ENCODE results near the gene B3GNT2.

The B3GNT2 gene

GRCh38 chr2:62203459-62203858 lies 7.5 kb downstream of the B3GNT2 start:
- no peak for DNase-seq (ENCODE audit: low read depth in 2 of 3, low spot score in 1 of 3)

DNA sequence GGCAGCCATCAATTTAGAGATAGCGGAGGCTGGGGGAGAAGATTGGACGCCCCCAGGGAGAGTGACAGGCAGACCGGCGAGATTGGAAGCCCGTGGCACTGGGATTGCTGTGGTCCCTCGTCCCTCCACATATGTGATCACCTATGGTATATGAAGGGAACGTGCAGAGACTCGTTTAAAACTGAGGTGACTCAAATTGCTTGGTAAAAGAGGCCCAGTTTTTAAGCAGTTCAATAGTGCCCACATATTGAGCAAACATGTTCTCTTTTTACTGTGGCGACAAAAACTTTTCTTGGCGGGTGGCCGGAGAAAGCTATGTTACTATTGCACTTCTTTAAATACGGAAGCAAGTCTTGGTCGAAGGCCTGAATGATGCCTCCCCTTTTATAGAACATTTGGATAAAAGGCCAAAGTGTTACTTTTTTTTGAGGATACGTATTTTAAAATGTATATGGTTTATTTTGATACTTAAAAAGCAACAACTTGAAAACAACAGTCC lies 9.1 kb downstream of the B3GNT2 start:
- DNase-seq (ENCODE audit: low read depth in 2 of 3, low spot score in 1 of 3): no peak

GRCh38 chr2:62205554-62205953 lies 9.6 kb downstream of the B3GNT2 start:
- DNase-seq (ENCODE audit: low read depth in 2 of 3, low spot score in 1 of 3): no peak

DNA sequence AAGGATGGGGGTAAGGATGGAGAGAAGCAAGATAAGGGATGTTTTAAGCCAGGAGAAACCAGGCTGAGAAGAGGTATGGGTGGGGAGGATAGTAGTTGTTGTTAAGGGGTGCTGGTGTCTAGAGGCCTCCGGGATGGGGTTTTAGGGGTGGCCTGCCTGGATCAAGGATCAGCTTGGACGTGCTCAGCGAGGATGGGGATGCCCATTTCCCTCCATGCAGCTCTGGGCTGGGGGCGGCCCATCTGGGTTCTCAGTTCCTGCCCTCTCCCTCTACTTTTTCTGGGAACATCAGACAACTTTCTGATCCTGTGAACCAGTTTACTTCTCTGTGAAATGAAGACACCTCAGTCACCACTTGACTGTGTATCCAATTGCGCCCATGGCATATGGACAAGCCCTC lies 10.1 kb downstream of the B3GNT2 start:
- DNase-seq (ENCODE audit: low read depth in 2 of 3, low spot score in 1 of 3): no peak

DNA sequence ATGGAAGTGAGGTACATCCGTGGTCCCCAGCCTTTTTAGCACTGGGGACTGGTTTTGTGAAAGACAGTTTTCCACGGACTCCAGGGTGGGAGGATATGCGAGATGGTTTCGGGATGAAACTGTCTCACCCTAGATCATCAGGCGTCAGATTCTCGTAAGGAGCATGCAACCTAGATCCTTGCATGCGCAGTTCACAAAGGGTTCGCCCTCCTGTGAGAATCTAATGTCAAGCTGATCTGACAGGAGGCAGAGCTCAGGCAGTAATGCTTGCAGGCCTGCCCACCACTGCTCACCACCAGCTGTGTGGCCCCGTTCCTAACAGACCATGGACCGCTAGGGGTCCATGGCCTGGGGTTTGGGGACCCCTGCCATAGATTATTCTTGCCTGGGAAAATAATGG lies 11.6 kb downstream of the B3GNT2 start:
- DNase-seq (ENCODE audit: low read depth in 2 of 3, low spot score in 1 of 3): no peak

DNA sequence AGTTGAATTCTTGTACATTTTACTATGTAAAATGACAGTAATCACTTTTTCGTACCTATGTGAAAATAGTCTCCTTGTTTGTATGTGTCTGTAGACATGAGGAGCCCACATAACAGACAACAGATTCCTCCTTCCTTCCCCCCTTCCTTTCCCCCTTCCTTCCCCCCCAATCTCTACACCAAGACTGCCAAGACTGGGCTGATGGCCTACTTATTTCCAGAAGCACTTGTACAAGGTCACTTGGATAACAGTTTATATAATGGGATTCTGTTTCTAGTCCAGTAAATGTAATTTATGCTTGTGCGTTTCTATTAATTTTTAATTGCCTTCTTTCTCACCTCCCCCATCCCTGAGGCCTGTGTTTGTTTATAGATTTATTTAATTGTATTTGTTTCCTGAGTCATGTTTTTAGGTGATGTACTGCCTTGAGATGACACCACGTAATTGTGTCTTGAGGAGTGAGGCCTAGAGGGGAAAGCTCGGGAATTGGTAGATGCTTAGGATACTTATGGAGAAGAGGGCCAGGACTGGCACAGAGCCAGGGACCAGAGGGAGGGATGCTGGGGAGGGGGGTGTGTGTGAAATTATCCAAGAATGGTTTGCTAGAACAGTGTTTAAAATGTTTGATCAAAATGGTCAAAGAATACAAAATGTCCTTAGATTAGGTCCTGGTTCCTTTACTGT lies 12.3 kb downstream of the B3GNT2 start:
- DNase-seq (ENCODE audit: low read depth in 2 of 3, low spot score in 1 of 3): no peak

DNA sequence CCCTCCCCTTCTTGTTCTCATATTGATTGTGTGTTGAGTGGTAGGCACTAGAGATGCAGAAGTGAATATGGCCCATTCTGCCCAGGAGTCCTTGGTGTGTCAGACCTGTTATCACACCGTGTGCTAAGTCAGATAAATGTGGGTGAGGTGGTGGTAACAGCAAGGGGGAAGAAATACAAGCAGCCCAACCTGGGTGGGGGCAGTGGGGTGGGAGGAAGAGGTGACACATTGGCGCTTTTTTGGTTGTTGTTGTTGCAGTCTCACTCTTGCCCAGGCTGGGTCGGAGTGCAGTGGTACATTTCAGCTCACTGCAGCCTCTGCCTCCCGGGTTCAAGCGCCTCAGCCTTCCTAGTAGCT lies 12.8 kb downstream of the B3GNT2 start:
- no peak for DNase-seq (ENCODE audit: low read depth in 2 of 3, low spot score in 1 of 3)

- DNase-seq (ENCODE audit: low read depth in 2 of 3, low spot score in 1 of 3): no peak
Measured at GRCh38 chr2:62209427-62209991, 13.6 kb downstream of the B3GNT2 start.

DNA sequence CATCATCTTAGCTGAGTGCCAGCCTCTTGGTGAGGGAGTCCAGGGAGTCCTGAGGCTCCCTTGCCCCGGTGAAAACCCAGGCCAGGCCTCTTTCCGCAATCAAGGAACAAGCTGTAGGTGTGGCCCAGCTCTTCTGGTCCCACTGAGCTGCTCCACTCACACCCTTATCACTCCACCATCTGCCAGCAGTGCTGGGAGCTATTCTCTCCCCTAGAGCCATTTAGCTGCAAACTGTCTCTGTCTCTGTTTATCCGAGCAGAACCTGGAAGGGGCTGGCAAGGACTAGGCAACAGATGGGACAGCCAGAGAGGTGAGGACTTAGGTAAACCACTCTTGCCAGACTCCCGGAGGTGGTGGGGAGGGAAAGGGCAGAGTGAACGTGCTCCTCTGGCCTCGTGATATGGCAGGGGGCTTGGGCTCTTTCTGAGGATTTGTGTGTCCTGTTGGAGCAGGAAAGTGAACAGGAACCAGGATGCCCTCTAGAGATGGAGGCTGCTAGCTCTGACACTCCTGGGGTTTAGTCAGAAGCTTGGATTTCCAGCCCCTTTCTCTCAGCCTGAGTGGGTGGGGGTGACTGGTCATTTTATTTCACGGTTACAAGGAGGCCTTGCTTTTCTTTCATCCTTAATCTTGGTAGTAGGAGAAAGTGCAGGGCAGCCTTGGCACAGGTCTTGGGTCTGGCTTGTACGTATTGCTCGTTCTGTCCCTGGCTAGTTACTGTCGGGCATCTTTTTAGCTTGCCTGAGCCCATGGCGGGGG lies 19.6 kb downstream of the B3GNT2 start:
- DNase-seq (ENCODE audit: low read depth in 2 of 3, low spot score in 1 of 3): no peak

DNA sequence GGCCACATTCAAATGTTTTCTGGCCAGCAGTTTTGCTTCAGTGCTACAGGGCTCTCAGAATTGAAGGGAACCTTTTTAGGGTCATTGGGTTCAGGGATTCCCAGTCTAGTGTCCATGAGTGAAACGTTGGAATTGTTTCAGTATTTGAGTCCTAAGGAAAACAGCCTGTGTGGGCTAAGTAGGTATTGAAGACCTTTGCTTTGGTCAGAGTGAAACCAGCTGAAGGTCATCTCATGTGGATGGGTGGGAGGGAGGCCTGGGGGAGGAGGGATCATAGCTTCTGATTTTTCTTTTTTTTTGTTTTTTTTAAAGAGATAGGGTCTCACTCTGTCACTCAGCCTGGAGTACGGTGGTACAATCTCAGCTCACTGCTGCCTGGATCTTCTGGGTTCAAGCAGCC lies 20.2 kb downstream of the B3GNT2 start:
- no peak for DNase-seq (ENCODE audit: low read depth in 2 of 3, low spot score in 1 of 3)

DNA sequence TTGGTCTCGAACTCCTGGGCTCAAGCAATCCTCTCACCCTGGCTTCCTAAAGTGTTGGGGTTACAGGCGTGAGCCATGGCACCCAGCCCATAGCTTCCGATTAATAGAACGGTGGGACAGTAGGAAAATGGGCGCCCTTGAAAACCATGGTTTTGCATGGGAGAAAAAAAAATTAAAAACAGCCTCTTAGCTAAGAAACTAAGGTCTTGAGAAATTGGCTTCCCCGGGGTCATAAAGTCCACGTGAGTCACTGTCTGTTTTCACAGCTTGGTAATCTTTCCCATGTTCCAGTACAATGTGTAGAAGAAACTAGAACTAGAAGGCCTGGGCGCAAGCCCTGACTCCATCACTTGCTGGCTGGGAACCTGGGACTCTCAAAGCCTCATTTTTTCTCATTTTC lies 20.7 kb downstream of the B3GNT2 start:
- DNase-seq (ENCODE audit: low read depth in 2 of 3, low spot score in 1 of 3): no peak

DNA sequence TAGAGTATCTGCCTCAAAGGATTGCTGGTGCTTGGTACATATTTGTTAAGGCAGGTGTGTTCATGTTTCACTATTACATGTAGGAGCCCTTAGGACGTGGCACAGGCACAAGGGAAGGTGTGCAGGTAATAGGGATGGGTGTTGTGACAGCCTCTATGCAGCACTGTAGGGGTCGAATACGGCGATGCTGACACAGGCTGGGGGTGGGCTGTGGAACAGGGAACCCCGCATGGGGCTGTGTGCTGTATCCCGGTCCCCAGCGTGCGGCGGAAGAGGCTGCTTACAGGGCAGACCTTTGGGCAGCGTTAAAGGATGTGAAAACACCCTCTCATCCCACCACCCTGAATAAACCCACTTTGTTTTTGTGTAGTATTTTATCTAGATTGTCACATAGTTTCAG lies 21.5 kb downstream of the B3GNT2 start:
- no peak for DNase-seq (ENCODE audit: low read depth in 2 of 3, low spot score in 1 of 3)

DNA sequence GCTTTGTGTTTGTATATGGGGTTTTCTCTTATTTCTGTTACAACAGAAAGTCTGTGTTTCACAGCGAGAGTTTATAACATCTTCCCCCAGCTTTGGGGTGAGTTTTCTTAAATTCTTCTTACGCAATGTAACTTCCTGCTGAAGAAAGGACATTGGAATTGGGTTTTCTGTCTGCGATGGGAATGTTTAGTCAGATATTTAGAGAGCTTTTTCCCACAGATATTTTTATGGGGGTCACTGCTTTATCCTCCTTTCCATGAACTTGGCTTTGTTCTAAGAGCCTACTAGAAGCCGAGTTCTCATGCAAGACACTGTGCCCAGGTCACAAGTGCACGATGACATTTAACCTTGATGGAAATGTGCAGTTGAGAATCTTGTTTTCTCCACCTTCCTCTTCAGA lies 22.1 kb downstream of the B3GNT2 start:
- DNase-seq (ENCODE audit: low read depth in 2 of 3, low spot score in 1 of 3): no peak

- no peak for DNase-seq (ENCODE audit: low read depth in 2 of 3, low spot score in 1 of 3)
Measured at GRCh38 chr2:62219407-62220159, 23.7 kb downstream of the B3GNT2 start.

DNA sequence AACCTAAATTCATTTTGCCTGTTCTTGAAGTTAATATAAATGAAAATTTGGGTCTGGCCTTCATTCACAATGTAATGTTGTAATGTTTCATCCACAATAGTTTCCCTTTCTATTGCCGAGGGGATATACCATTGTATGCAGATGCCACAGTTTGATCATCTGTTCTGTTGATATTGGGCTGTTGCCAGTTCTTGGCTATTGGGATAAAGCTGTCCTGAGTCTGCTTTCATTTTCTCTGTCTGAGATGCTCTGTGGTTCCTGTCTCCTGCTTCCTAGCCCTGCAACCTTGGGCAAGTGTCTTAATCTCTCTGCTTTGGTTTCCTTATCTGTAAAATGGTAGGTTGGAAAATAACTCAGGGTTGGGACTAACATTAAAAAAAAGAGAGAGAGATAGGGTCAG lies 25.2 kb downstream of the B3GNT2 start:
- DNase-seq (ENCODE audit: low read depth in 2 of 3, low spot score in 1 of 3): no peak

GRCh38 chr2:62222171-62222570 lies 26.3 kb downstream of the B3GNT2 start:
- no peak for DNase-seq (ENCODE audit: low read depth in 2 of 3, low spot score in 1 of 3)

DNA sequence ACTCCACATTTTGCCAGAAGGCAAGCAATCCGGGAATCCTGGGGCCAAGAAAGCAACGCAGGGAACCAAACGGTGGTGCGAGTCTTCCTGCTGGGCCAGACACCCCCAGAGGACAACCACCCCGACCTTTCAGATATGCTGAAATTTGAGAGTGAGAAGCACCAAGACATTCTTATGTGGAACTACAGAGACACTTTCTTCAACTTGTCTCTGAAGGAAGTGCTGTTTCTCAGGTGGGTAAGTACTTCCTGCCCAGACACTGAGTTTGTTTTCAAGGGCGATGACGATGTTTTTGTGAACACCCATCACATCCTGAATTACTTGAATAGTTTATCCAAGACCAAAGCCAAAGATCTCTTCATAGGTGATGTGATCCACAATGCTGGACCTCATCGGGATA lies 26.8 kb downstream of the B3GNT2 start:
- DNase-seq (ENCODE audit: low read depth in 2 of 3, low spot score in 1 of 3): no peak

GRCh38 chr2:62224976-62225375 lies 29.1 kb downstream of the B3GNT2 start:
- no peak for DNase-seq (ENCODE audit: low read depth in 2 of 3, low spot score in 1 of 3)

DNA sequence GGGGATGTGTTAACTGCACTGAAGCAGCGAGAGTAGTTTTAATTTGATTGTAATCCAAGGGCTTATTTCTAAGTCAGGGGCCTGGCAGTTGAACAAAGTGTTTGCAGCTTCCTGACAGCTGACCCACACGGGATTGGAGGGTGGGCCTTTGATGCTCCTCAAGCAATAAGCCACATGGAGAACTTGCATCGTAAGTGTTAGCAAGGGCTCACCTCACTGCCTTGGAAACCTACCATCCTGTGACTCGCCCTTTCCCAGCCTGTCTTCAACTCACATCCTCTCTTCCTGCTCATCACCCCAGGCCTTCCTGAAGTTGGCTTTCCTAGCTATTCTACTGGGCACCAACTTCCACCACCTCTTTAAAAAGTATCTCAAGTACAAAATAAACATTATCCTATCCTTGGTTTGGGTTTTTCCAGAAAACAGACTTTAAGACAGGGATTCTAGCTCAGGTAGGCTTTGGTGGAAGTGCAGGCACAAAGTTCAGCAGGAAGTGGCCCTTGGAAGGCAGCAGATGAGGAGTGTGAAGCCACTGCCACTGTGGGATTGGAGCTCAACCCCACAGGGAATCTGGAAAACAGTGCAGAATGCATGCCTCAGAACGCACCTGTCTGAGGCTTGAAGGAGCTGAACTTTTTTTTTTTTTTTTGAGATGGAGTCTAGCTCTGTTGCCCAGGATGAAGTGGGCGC lies 31.6 kb downstream of the B3GNT2 start:
- DNase-seq (ENCODE audit: low read depth in 2 of 3, low spot score in 1 of 3): no peak

DNA sequence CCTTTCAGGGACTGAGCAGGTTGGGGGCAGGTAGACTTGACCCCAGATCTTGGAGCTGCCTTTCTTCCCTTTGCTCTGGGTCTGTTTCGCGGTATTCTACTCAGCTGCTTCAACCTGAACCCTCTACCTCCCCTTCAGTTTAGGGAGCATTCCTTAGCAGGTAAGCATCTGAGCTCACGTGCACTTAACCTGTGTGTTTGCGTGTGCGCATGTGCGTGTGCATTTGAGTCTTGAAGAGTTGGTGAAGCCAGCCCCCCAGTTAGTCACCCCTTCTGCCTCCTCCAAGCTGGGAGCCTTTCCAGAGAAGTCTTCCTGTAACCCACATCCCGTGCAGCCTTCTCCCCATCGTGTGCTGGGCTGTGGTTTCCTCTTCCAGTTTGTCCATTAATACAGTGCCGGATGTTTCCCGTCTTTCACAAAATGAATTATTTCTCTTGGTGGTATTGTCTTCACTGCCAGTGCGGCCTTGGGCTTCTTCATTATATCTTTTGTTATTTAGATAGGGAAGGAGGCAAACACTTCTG lies 33.2 kb downstream of the B3GNT2 start:
- no peak for DNase-seq (ENCODE audit: low read depth in 2 of 3, low spot score in 1 of 3)

DNA sequence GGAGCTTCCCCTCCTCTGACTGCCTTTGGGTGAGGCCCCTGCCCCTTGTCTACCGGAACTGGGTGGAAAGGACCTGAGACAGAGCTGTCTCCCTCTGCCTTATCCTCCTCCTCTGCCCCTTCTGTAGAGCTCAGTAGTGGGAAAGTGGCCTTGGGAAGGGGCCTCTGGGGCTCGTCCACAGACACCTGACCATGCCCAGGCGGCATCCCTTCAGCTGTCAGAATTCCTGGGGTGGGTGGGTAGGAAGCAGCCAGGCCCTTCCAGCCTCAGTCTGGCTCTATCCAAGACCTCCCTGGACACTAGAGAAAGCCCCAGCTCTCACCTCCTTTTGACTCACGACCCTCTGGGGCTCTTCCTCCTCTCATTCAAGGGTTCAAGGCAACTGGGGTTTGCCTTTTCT lies 35.6 kb downstream of the B3GNT2 start:
- no peak for DNase-seq (ENCODE audit: low read depth in 2 of 3, low spot score in 1 of 3)
